Measurements from ENCODE around the gene METTL6. TPM values are rescaled to one million over a fixed set of nuclear protein-coding genes. Genes with fewer than 3 reads are reported as not detected.

METTL6 gene, protein sequence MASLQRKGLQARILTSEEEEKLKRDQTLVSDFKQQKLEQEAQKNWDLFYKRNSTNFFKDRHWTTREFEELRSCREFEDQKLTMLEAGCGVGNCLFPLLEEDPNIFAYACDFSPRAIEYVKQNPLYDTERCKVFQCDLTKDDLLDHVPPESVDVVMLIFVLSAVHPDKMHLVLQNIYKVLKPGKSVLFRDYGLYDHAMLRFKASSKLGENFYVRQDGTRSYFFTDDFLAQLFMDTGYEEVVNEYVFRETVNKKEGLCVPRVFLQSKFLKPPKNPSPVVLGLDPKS
- 14.4 and 22.1 TPM in 2 replicates for polyA plus RNA-seq (2011; rRNA removed)
- 10.7 and 14.5 TPM in 2 replicates for polyA minus RNA-seq (2011; rRNA and poly(A)+ RNA removed)

DNA sequence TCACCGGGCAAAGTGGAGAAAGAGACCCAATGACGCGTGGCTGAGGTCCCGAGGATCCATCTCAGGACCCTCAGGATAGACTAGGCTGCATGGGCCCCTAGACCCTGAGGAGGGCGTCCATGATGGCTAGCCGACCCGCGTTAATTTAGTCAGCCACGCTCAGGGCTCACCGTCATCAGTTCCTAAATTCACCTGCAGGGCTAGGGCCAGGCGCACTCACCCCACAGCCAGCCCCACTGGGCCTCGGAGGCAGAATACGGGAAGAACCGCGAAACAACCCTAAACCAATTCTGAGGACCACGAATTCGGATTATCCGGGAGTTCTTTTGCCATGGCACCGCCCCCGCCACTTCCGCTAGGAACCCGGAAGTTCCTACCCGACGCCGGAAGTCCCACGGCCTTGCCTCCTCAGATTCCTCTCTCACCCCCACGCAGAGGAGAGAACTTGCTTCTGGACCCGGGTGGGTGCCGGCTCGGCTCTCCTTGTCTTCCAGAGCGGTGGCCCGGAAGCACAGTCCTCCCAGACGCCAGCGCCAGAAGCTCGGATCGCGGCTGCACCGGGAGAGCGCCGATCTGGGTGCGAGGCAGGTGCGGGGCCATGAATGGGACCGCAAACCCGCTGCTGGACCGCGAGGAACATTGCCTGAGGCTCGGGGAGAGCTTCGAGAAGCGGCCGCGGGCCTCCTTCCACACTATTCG is at the start of gene METTL6, which contains the start of gene EAF1:
METTL6 (minus strand) TSS at position 363 of the 699 bp plus-strand sequence. CDS start 1,033 bp downstream, outside the sequence.
EAF1 (plus strand) TSS at position 417 of the 699 bp plus-strand sequence; CDS start at position 599, 182 bp downstream.
- Histone ChIP-seq H3K27me3 (ENCODE audit: control insufficient read depth, insufficient read depth, low read length) (no peaks in the 10 kb centered on the region), H3K36me3 (ENCODE audit: control insufficient read depth, insufficient read depth, low read length) (peaks cover 4% of the 10 kb centered on the region; the same call in 1 of the 2 replicates), H3K4me3 (ENCODE audit: low read depth, low read length) (peak within 1 kb of the TSS; percentile 82)
- TF ChIP-seq, protein P1, sequence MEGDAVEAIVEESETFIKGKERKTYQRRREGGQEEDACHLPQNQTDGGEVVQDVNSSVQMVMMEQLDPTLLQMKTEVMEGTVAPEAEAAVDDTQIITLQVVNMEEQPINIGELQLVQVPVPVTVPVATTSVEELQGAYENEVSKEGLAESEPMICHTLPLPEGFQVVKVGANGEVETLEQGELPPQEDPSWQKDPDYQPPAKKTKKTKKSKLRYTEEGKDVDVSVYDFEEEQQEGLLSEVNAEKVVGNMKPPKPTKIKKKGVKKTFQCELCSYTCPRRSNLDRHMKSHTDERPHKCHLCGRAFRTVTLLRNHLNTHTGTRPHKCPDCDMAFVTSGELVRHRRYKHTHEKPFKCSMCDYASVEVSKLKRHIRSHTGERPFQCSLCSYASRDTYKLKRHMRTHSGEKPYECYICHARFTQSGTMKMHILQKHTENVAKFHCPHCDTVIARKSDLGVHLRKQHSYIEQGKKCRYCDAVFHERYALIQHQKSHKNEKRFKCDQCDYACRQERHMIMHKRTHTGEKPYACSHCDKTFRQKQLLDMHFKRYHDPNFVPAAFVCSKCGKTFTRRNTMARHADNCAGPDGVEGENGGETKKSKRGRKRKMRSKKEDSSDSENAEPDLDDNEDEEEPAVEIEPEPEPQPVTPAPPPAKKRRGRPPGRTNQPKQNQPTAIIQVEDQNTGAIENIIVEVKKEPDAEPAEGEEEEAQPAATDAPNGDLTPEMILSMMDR (IDR thresholded peaks at IDR 0.05; ENCODE audit: insufficient read depth, low read depth, low read length), result peak; percentile 27
- ChIA-PET POLR2A (no interaction called here), CTCF (interaction anchor here (1.0 kb wide), 1 partner anchor 130 kb away, joined by 3 read pairs; no protein-coding TSS in a partner anchor)
- DNase-seq (ENCODE audit: low read depth), result no peak

DNA sequence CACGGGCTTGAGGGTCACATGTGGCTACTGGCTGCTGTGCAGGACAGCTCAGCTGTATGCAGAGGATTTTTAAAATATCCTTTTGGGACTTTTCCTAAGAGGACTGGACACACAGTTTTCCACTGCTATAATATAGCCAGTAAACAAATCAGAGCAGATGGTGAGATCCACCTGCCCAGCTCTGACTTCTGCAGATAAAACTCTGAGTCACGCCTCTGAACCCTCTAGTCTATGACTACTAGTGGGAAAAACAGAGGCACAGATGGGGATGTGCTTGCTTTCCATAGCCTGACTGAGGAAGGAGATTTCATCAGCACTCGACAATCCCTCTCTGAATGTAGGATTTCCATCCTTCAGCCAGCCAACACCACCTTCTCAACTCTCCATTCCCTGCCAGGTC is 49.0 kb upstream of the METTL6 start:
- no peaks in the 10 kb centered on the region for H3K36me3 ChIP-seq (ENCODE audit: control insufficient read depth, insufficient read depth, low read length)
- DNase-seq (ENCODE audit: low read depth), result no peak
- TF ChIP-seq, protein P1 (IDR thresholded peaks at IDR 0.05; ENCODE audit: insufficient read depth, low read depth, low read length), result no peak
- H3K4me3 ChIP-seq (ENCODE audit: low read depth, low read length), result no peak overlapping the region
- POLR2A ChIA-PET, result no interaction called here
- CTCF ChIA-PET, result no interaction called here
- H3K27me3 ChIP-seq (ENCODE audit: control insufficient read depth, insufficient read depth, low read length), result no peaks in the 10 kb centered on the region

DNA sequence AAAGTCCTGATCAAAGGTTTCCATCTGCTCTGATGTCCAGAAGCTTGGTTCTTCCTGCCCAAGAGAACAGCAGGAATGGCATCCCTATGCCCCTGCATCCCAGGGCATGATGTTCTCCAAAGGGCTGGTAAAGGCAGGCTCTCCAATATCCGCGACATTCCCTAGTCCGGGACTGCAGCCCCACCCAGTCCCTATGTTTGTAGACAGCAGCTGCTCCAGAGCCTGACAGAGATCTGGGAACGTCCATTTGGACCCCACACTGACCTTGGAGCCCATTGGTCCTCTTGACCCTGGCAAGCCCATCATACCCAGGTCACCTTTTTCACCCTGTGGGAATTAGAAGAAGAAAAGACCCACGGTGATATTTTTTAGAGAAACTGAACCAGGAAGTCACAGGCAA is 47.8 kb upstream of the METTL6 start:
- no peaks in the 10 kb centered on the region for H3K36me3 ChIP-seq (ENCODE audit: control insufficient read depth, insufficient read depth, low read length)
- no peak overlapping the region for H3K4me3 ChIP-seq (ENCODE audit: low read depth, low read length)
- peaks cover 3% of the 10 kb centered on the region; the same call in 1 of the 2 replicates for H3K27me3 ChIP-seq (ENCODE audit: control insufficient read depth, insufficient read depth, low read length)
- DNase-seq (ENCODE audit: low read depth), result no peak
- CTCF ChIA-PET, result interaction anchor here (1.2 kb wide), 1 partner anchor 21 kb away, joined by 3 read pairs; no protein-coding TSS in a partner anchor
- POLR2A ChIA-PET, result no interaction called here
- TF ChIP-seq, protein P1 (IDR thresholded peaks at IDR 0.05; ENCODE audit: insufficient read depth, low read depth, low read length), result no peak

DNA sequence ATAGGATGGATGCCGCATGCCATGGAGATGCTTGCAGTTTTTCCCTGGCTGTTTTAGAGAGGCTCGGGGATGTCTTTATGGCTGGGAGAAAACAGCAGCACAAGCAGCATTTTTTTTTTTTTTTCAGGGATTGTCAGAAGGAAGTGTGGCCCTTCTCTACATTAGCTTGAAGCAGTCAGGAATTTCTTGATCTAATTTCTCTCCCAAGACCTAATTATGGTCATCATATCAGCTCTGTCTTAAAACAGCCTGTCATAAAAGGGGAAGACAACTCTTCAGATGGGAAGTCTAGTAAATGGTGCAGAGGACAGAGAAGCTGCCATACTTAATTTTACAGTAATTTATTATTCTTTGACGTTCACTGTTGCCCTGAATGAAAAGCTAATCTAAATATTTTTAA is 44.5 kb upstream of the METTL6 start:
- Histone ChIP-seq H3K27me3 (ENCODE audit: control insufficient read depth, insufficient read depth, low read length) (peaks cover 3% of the 10 kb centered on the region; the same call in 1 of the 2 replicates), H3K4me3 (ENCODE audit: low read depth, low read length) (no peak overlapping the region), H3K36me3 (ENCODE audit: control insufficient read depth, insufficient read depth, low read length) (no peaks in the 10 kb centered on the region)
- TF ChIP-seq, protein P1 (IDR thresholded peaks at IDR 0.05; ENCODE audit: insufficient read depth, low read depth, low read length), result no peak
- CTCF ChIA-PET, result no interaction called here
- DNase-seq (ENCODE audit: low read depth), result no peak
- POLR2A ChIA-PET, result no interaction called here

DNA sequence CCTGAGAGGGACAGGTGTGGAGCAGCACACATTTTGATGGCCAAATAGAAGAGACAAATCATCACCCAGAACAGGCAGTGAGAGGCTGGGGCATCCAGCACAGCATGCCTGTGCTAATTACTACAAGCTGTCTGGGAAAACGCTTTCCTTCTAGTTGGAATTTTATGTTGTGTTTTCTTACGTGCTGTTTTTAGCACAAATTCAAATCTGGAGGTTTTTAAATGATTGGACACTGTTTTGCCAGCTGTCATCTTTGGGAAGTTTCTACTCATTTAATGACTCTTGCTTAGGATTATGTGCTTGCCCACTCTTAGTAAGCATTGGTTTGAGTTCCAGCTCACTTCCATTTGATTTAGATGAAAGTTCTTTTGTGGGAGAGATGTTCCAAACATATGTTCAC is 43.5 kb upstream of the METTL6 start:
- POLR2A ChIA-PET, result no interaction called here
- TF ChIP-seq, protein P1 (IDR thresholded peaks at IDR 0.05; ENCODE audit: insufficient read depth, low read depth, low read length), result no peak
- Histone ChIP-seq H3K4me3 (ENCODE audit: low read depth, low read length) (no peak overlapping the region), H3K36me3 (ENCODE audit: control insufficient read depth, insufficient read depth, low read length) (no peaks in the 10 kb centered on the region), H3K27me3 (ENCODE audit: control insufficient read depth, insufficient read depth, low read length) (peaks cover 3% of the 10 kb centered on the region; the same call in 1 of the 2 replicates)
- CTCF ChIA-PET, result no interaction called here
- DNase-seq (ENCODE audit: low read depth), result no peak
